GM13976 (cell line): ENCODE results near the gene EREG.
A peak's percentile ranks its signal among the peaks of the same experiment; 100 is the strongest.

Experiments used
- DNase-seq: peaks from one replicate; pipeline ENCODE4 v3.0.0; 2012; ENCODE audit warnings: low spot score
- CTCF ChIP-seq: IDR thresholded peaks from 2 replicates; pipeline ENCODE4 v1.5.1; 2012; ENCODE audit warnings: borderline replicate concordance, mild to moderate bottlenecking; ENCODE audit not compliant: insufficient read depth; ENCODE audit errors: extremely low read depth, missing control alignments, control extremely low read depth
- in situ Hi-C: fragments of 300-500 bp; cut with MboI; formaldehyde crosslinking; loops from one replicate; pipeline ENCODE4 v1.12.0; 2022; ENCODE audit warnings: low sequenced_read_pairs, mixed read lengths, inconsistent platforms; ENCODE audit not compliant: unreplicated experiment

Gene EREG

GRCh38 chr4:74320559-74321118 lies 44.3 kb upstream of the EREG start:
- in situ Hi-C loops: no loop called here
- TF ChIP-seq CTCF: peak; percentile 19
- peak; percentile 25 for DNase-seq

- DNase-seq: no peak
- in situ Hi-C loops: no loop called here
- TF ChIP-seq CTCF: no peak
Observed at GRCh38 chr4:74322301-74322700, 42.6 kb upstream of the EREG start.

- no peak for TF ChIP-seq CTCF
- no peak for DNase-seq
- in situ Hi-C loops: no loop called here
Observed at GRCh38 chr4:74323663-74324062, 41.3 kb upstream of the EREG start.

GRCh38 chr4:74324262-74324661 lies 40.7 kb upstream of the EREG start:
- in situ Hi-C loops: no loop called here

GRCh38 chr4:74325886-74326285 lies 39.1 kb upstream of the EREG start:
- no peak for DNase-seq
- in situ Hi-C loops: no loop called here
- TF ChIP-seq CTCF: no peak

More at GRCh38 chr4:74324262-74324661, 40.7 kb upstream of the EREG start:
- DNase-seq: no peak
- no peak for TF ChIP-seq CTCF

- TF ChIP-seq CTCF: no peak
- in situ Hi-C loops: no loop called here
- DNase-seq: no peak
Observed at GRCh38 chr4:74327762-74328161, 37.2 kb upstream of the EREG start.
